GM21723 (cell line): ENCODE measurements around the gene IQGAP3.

ENCODE experiments used
- ATAC-seq: cut with Tn5 transposase; IDR thresholded peaks from one replicate; pipeline ENCODE4 v1.9.1; 2021; ENCODE audit warnings: mild to moderate bottlenecking, moderate library complexity; ENCODE audit not compliant: unreplicated experiment

The IQGAP3 gene

DNA sequence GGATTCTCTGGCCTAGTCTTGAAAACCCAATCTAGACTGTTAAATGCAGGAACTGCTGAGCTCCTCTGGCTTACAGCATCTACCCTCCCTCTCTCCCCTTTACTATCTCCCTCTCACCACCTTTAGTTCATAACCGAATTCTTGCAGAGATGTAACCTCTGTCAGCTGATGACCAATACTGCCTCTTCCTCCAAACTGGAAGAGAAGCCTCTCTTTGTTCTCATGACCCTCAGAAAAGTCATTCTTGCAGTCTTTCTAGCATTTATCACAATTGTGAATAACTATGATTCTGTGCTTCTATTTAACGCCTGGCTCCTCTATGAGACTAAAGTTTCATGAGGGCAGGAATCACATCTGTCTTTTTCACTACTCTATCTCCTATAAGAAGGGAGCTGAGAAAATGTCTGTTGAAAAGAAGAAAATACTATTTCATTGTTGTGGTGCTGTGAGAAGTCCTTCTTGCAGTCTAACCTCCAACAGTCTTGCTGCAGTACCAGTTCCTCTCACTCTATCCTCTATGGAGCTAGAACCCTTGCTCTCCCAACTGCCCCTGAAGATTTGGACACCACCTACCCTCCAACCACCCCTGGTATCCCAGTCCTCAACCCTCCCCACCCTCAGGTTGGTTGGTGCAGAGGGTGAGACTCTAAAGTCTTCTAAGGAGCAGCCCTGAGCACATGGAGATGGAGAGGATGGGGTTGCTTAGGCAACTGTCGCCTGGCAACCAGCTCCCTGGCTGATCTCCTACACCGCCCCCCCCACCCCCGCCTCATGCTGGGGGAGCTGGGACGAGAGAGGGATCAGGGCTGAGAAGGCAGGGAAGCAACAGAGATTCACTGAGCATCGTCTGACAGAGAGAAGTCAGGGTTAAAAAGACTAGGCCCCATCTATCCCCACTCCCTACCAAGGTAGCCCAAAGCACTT, 85.7 kb downstream of the IQGAP3 start:
- no peak for ATAC-seq

- no peak for ATAC-seq
Measured at GRCh38 chr1:156485984-156486383, 86.4 kb downstream of the IQGAP3 start.

- no peak for ATAC-seq
Measured at GRCh38 chr1:156484480-156485058, 87.8 kb downstream of the IQGAP3 start.

- no peak for ATAC-seq
Measured at GRCh38 chr1:156483397-156483796, 89.0 kb downstream of the IQGAP3 start.

- no peak for ATAC-seq
Measured at GRCh38 chr1:156482276-156482675, 90.1 kb downstream of the IQGAP3 start.

DNA sequence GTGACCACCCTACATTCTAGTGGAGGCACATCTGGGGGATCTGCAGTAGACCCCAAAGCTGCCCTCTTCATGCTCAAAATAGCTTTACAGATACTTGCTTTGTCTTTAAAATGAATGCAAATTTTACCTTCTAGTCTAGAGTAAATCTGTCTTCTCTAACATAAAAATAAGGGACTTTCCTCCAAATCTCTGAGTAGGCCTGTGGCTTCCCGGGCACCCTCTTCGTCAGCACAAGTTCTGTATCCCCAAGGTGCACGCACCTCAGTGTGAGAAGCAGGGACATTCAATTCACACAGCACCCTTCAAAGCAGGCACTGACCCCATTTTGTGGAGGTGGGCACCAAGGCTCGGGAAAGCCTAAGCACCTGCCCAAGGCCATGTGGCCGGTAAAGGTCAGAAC, 90.8 kb downstream of the IQGAP3 start:
- ATAC-seq, result no peak

GRCh38 chr1:156480411-156481192, 91.8 kb downstream of the IQGAP3 start:
- peak; percentile 47 for ATAC-seq

- no peak for ATAC-seq
Measured at GRCh38 chr1:156480016-156480370, 92.4 kb downstream of the IQGAP3 start.

DNA sequence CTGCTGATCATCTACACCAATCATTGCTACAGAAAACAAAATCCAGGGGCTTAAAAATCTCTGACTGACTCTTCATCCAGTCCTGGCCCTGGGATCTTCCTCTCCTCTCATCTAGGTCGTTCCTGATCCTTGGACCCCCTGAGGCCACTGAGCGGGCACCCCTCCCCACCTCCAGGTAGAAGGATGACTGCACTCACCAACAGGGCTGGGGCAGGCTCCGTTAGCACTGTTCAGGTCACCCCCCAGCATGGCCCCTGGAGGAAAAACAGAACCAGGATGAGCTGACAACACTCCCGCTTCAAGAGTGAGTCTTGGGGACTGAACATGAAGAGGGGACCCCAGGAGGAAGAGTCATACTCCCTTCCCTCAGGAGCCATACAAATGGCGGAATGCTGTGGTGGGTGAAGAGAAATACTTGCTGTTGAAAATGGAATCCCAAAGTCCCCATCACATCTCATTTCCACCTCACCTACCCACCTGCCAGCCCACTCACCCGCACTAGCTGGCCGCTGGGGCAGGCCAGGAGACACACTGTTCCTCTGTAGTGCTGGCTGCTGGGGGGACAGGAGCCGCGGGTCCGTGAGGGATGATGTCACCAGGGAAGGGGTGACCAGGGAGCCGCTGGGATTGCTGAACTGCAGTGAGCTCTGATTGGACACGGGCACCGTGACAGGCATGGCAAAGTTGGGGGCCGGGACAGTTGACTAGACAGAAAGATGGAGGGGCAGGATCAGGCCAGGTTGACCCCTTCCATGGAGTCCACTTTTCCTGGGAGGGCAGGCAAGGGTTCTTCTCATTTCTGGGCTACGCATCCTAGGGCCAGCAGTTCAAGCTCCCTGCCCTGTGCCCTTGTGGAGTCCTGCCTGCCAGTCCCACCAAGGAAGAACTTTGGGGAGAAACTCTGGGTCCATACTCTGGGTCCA, 93.0 kb downstream of the IQGAP3 start:
- ATAC-seq, result no peak

DNA sequence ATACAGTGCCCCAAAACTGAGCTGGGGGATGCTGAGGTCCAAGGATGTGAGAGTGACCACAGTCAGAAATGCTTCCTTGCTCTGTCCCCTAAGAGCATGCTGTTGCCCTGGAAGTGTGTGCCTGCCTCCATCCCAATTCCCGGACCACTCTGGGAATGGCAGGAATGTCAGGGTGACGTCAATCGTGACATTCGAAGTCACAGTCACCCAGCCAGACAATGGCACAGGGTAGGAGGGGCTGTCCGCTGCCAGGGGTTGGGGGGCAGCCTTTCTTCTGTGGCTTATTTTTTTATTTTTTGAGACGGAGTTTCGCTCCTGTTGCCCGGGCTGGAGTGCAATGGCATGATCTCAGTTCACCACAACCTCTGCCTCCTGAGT, 94.1 kb downstream of the IQGAP3 start:
- no peak for ATAC-seq

DNA sequence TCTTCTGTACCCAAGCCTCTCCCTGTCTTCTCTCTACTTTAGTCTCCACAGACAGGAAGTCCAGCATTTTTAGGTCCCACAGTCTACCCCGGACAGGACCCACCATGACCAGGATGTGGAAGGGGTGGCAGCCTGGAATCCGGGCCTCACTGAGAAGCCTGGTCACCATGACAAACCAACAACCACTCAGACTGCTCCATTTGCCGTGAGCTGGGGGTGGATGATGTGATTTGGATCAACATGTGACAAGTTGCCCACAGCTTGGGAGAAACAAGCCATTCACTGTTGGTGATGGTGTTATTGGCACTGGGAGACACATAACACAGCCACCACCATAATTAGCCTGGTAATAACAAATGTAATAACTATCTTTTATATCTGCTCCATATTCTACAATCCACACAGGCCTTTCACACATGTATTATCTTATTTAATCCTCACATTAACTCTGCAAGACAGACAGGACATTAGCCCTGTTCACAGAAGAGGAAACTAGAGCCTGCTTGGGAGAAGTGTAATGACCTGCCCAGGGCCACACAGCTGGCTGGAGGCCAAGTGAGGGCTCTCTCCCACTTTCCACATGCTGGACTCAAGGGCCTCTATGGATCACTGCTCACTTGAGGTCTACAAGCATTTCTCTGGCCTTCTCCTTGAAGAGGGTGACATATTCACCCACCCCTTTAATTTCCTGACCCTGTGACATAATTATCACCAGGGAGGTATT, 94.7 kb downstream of the IQGAP3 start:
- ATAC-seq, result no peak

DNA sequence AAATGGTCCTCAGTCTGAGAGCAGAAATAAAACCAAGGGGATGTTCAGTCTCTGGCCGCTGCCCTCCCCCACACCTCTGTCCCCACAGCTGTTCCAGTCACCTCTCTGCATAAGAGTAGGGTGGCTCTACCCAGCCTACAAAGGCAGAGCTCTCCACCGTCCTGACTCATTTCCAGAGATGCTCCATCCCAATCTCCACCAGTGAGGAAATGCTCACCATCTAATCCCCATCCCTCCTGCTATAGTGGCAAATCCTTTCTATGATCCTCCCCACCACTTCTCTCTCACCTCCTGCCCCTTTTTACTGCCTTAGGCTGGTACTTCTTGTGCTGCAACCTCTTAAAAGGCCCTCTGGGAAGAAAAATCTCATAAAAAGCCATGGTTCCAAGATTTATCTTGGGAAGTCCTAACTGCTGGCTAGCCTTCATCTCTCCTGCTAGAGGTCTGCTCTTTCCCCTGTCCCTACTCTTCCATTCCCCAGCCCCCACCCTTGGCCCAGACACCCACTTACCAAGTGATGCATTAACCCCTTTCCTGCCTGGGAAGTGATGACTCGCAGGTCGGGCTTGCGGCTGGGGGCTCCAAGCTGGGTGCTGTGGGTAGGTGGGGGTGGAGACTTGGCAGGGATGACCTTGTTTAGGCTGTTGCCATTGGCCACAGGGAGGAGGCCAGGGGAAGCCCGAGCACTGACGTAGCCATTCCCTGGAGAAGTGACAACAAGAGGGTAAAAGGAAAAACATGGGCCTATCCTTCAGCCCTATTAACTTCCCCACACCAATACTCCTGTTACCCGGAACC, 95.7 kb downstream of the IQGAP3 start:
- no peak for ATAC-seq

DNA sequence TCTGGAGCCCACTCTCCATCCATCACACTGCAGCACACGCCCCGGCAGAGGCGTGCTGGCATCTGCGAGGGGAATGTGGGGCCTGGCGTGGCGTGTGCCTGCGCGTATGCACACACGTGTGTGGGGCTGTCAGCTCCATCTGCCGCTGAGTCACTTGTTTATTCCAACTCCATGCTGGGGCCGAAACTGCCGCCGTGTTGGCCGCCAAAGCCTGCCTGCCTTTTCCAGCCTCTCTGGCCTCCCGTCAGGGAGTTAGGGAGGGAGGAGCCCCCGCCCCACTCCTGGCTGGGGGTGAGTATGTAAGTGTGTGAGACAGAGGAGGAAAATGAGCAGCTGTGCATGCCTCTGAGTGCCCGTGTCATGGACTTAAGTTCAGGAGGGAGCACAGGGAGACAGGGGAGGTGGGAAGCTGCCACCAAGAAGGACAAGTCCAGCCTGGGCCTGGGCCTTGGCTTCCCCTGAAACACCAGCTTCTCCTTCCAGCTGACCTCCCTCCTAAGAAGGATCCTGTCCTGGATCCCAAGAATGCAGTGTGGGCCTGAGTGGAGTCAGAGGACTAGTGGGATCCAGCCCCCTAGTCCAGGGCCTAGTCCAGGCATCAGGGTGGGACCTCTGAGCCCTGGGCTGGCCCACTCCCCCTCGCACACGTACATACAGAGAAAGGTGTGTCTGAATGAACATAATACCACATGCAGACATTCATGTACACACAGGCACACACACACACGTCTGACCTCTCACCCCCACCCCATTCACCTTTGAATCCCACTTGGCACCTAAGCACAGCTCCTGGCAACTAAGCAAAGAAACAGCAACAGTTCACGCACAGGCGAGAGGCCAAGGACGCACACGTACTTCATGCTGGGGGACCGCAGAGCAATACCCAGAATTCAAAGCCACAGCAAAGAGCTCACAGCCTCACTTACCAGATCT, 96.5 kb downstream of the IQGAP3 start:
- ATAC-seq, result no peak
